Neuronal stem cell (in vitro differentiated cells): Measurements from ENCODE around the gene DNAJB13.

ENCODE experiments used
- DNase-seq: peaks from one replicate; pipeline ENCODE4 v3.0.0-alpha.2; 2013; ENCODE audit warnings: low spot score
- H2AFZ ChIP-seq: one replicate; pipeline ENCODE4 v1.6.1; 2013; ENCODE audit warnings: mild to moderate bottlenecking, low read length, inconsistent platforms
- H2AK5ac ChIP-seq: 2 replicates; pipeline ENCODE4 v1.6.1; 2013; ENCODE audit warnings: low read depth, mild to moderate bottlenecking, inconsistent platforms, low read length, moderate library complexity, mixed read lengths
- H2BK120ac ChIP-seq: 2 replicates; pipeline ENCODE4 v1.6.1; 2013; ENCODE audit warnings: low read depth, mild to moderate bottlenecking, inconsistent platforms, low read length, moderate library complexity, mixed read lengths
- H2BK12ac ChIP-seq: one replicate; pipeline ENCODE4 v1.6.1; 2013; ENCODE audit warnings: low read length, inconsistent platforms
- H2BK15ac ChIP-seq: 2 replicates; pipeline ENCODE4 v1.6.1; 2013; ENCODE audit warnings: mild to moderate bottlenecking, low read length, inconsistent platforms, mixed read lengths
- H2BK5ac ChIP-seq: one replicate; pipeline ENCODE4 v1.6.1; 2013; ENCODE audit warnings: inconsistent platforms, mild to moderate bottlenecking, low read length, moderate library complexity
- H3K14ac ChIP-seq: one replicate; pipeline ENCODE4 v1.6.1; 2013; ENCODE audit warnings: low read length, inconsistent platforms
- H3K18ac ChIP-seq: 2 replicates; pipeline ENCODE4 v1.6.1; 2013; ENCODE audit warnings: low read length, inconsistent platforms
- H3K23ac ChIP-seq: 2 replicates; pipeline ENCODE4 v1.6.1; 2013; ENCODE audit warnings: low read depth, mild to moderate bottlenecking, mixed read lengths, low read length, inconsistent platforms; ENCODE audit not compliant: poor library complexity
- H3K27ac ChIP-seq: replicated peaks from 3 replicates; pipeline ENCODE4 v1.5.1; 2013; ENCODE audit warnings: low read length, inconsistent platforms
- H3K27me3 ChIP-seq, 3 experiments: 2 replicates each; pipeline ENCODE4 v1.6.1; 2013; ENCODE audit warnings: low read length in 3 of 3, mild to moderate bottlenecking in 2 of 3, inconsistent platforms in 1 of 3, low read depth in 1 of 3, mixed read lengths in 1 of 3, moderate library complexity in 1 of 3; ENCODE audit not compliant: control insufficient read depth in 3 of 3, insufficient read depth in 3 of 3
- H3K36me3 ChIP-seq, 2 donors: replicated peaks in 1 of 2; 2 replicates each; pipeline ENCODE4 v1.6.1; 2013; ENCODE audit warnings: low read length in 2 of 2; ENCODE audit not compliant: control insufficient read depth in 2 of 2, insufficient read depth in 2 of 2
- H3K4ac ChIP-seq: 2 replicates; pipeline ENCODE4 v1.6.1; 2013; ENCODE audit warnings: inconsistent platforms, mild to moderate bottlenecking, low read length, moderate library complexity
- H3K4me1 ChIP-seq, 2 donors: 1 replicate in 1 of 2; 2 replicates in 1 of 2; pipeline ENCODE4 v1.6.1; 2013; ENCODE audit warnings: low read length in 2 of 2, low read depth in 1 of 2; ENCODE audit not compliant: control insufficient read depth in 2 of 2, insufficient read depth in 1 of 2
- H3K4me2 ChIP-seq: one replicate; pipeline ENCODE4 v1.6.1; 2013; ENCODE audit warnings: mild to moderate bottlenecking, low read length, inconsistent platforms; ENCODE audit not compliant: insufficient read depth, poor library complexity, severe bottlenecking
- H3K4me3 ChIP-seq, 2 donors: 2 replicates each; pipeline ENCODE4 v1.5.1; 2013; ENCODE audit warnings: low read length in 2 of 2, mild to moderate bottlenecking in 2 of 2, inconsistent platforms in 1 of 2, moderate library complexity in 1 of 2
- H3K79me1 ChIP-seq: one replicate; pipeline ENCODE4 v1.6.1; 2013; ENCODE audit warnings: low read depth, mild to moderate bottlenecking, inconsistent platforms, low read length, moderate library complexity
- H3K9ac ChIP-seq: one replicate; pipeline ENCODE4 v1.6.1; 2013; ENCODE audit warnings: mild to moderate bottlenecking, low read depth, low read length, inconsistent platforms; ENCODE audit not compliant: poor library complexity
- H3K9me3 ChIP-seq, 2 donors: replicated peaks in 1 of 2; 2 replicates each; pipeline versions ENCODE3 to v1.6.1; 2013; ENCODE audit warnings: low read length in 2 of 2, mild to moderate bottlenecking in 2 of 2, inconsistent platforms in 1 of 2, low read depth in 1 of 2, mixed read lengths in 1 of 2, moderate library complexity in 1 of 2; ENCODE audit not compliant: control insufficient read depth in 2 of 2, insufficient read depth in 1 of 2
- H4K8ac ChIP-seq: one replicate; pipeline ENCODE4 v1.6.1; 2013; ENCODE audit warnings: low read depth, mild to moderate bottlenecking, inconsistent platforms, low read length, moderate library complexity
- H4K91ac ChIP-seq: one replicate; pipeline ENCODE4 v1.6.1; 2013; ENCODE audit warnings: low read length, low read depth, mild to moderate bottlenecking, inconsistent platforms; ENCODE audit not compliant: poor library complexity
- WGBS, 2 donors: extraction: QIAGEN DNeasy Blood & Tissue Kit; methylation state at CpG; one replicate each; pipeline ENCODE4 v1.1.7; 2013; ENCODE audit warnings: missing lambda C conversion rate in 2 of 2, mixed read lengths in 1 of 2; ENCODE audit not compliant: insufficient read length in 2 of 2, insufficient replicate concordance in 1 of 2; ENCODE audit errors: extremely low coverage in 2 of 2; 5-methylcytosine and 5-hydroxymethylcytosine counted together

DNAJB13 gene

GRCh38 chr11:74007691-74008372, 57.0 kb downstream of the DNAJB13 start:
- no CpG with 5 or more reads among the region's 6 CpGs for WGBS, 2 donors
- no peaks in the 10 kb centered on the region for H3K27me3 ChIP-seq
- H4K8ac ChIP-seq = no peak overlapping the region
- no peak overlapping the region for H3K23ac ChIP-seq
- no peak overlapping the region for H2AFZ ChIP-seq
- no peaks in the 10 kb centered on the region for H3K9me3 ChIP-seq
- no peak overlapping the region for H2BK5ac ChIP-seq
- DNase-seq = no peak
- H3K18ac ChIP-seq = no peak overlapping the region
- no peak overlapping the region for H2BK120ac ChIP-seq
- no peak overlapping the region for H3K27ac ChIP-seq
- no peaks in the 10 kb centered on the region for H3K79me1 ChIP-seq
- no peak overlapping the region for H3K4me3 ChIP-seq
- no peak overlapping the region for H3K14ac ChIP-seq
- peaks cover 0 to 2% of the 10 kb centered on the region in 2 donors for H3K4me1 ChIP-seq
- no peak overlapping the region for H4K91ac ChIP-seq
- no peak overlapping the region for H2AK5ac ChIP-seq
- H3K4ac ChIP-seq = no peak overlapping the region
- H3K4me2 ChIP-seq = no peak overlapping the region
- H2BK12ac ChIP-seq = no peak overlapping the region
- no peak overlapping the region for H3K9ac ChIP-seq
- H3K36me3 ChIP-seq = peaks cover 5 to 45% of the 10 kb centered on the region in 2 donors
- H2BK15ac ChIP-seq = no peak overlapping the region

GRCh38 chr11:74008373-74009229, 57.8 kb downstream of the DNAJB13 start, which contains the start of gene UCP3:
Gene UCP3, minus strand, starts transcription at chr11:74009085. Its CDS starts 2,043 bp downstream, at chr11:74007042.
- Histone ChIP-seq H3K18ac (no peak within 1 kb of the TSS), H3K23ac (no peak within 1 kb of the TSS), H3K4me1 (peaks cover 0 to 2% of the 10 kb centered on the region in 2 donors), H3K27ac (no peak within 1 kb of the TSS), H3K27me3 (no peaks in the 10 kb centered on the region), H4K91ac (no peak within 1 kb of the TSS), H3K9me3 (no peaks in the 10 kb centered on the region), H3K36me3 (peaks cover 4 to 45% of the 10 kb centered on the region in 2 donors), H2AK5ac (no peak within 1 kb of the TSS), H3K79me1 (no peaks in the 10 kb centered on the region), H2AFZ (no peak within 1 kb of the TSS), H2BK5ac (no peak within 1 kb of the TSS), H3K4me3 (no peak within 1 kb of the TSS), H3K4me2 (no peak within 1 kb of the TSS), H2BK120ac (no peak within 1 kb of the TSS), H3K4ac (no peak within 1 kb of the TSS), H4K8ac (no peak within 1 kb of the TSS), H2BK12ac (no peak within 1 kb of the TSS), H3K9ac (no peak within 1 kb of the TSS), H2BK15ac (no peak within 1 kb of the TSS), H3K14ac (no peak within 1 kb of the TSS)
- no peak for DNase-seq
- no CpG with 5 or more reads among the region's 9 CpGs for WGBS, 2 donors

GRCh38 chr11:74009230-74009547, 58.4 kb downstream of the DNAJB13 start:
- H2BK5ac ChIP-seq = no peak overlapping the region
- H3K23ac ChIP-seq = no peak overlapping the region
- H3K79me1 ChIP-seq = no peaks in the 10 kb centered on the region
- no peak overlapping the region for H3K14ac ChIP-seq
- no peak overlapping the region for H3K4ac ChIP-seq
- H2BK15ac ChIP-seq = no peak overlapping the region
- no CpG with 5 or more reads among the region's 3 CpGs for WGBS, 2 donors
- no peak overlapping the region for H4K8ac ChIP-seq
- H3K9ac ChIP-seq = no peak overlapping the region
- no peaks in the 10 kb centered on the region for H3K27me3 ChIP-seq
- no peak overlapping the region for H3K18ac ChIP-seq
- H2BK120ac ChIP-seq = no peak overlapping the region
- no peak overlapping the region for H3K27ac ChIP-seq
- no peak overlapping the region for H3K4me3 ChIP-seq
- H3K4me2 ChIP-seq = no peak overlapping the region
- H3K4me1 ChIP-seq = peaks cover 0 to 2% of the 10 kb centered on the region in 2 donors
- no peak for DNase-seq
- no peak overlapping the region for H2AK5ac ChIP-seq
- no peak overlapping the region for H2AFZ ChIP-seq
- H3K9me3 ChIP-seq = no peaks in the 10 kb centered on the region
- H2BK12ac ChIP-seq = no peak overlapping the region
- H3K36me3 ChIP-seq = peaks cover 6 to 42% of the 10 kb centered on the region in 2 donors
- no peak overlapping the region for H4K91ac ChIP-seq

- Histone ChIP-seq H4K8ac (no peak overlapping the region), H2BK5ac (no peak overlapping the region), H3K9me3 (no peaks in the 10 kb centered on the region), H3K36me3 (peaks cover 6 to 38% of the 10 kb centered on the region in 2 donors), H2BK120ac (no peak overlapping the region), H2AFZ (no peak overlapping the region), H3K23ac (no peak overlapping the region), H3K27ac (no peak overlapping the region), H3K9ac (peak overlapping the region; percentile 24), H3K79me1 (no peaks in the 10 kb centered on the region), H2BK15ac (no peak overlapping the region), H3K18ac (no peak overlapping the region), H3K14ac (no peak overlapping the region), H3K4me1 (peaks cover 0 to 2% of the 10 kb centered on the region in 2 donors), H4K91ac (no peak overlapping the region), H3K4ac (no peak overlapping the region), H2AK5ac (no peak overlapping the region), H3K4me3 (no peak overlapping the region), H3K27me3 (no peaks in the 10 kb centered on the region), H3K4me2 (no peak overlapping the region), H2BK12ac (no peak overlapping the region)
- no peak for DNase-seq
- WGBS, 2 donors = no CpG with 5 or more reads among the region's 5 CpGs
Measured at GRCh38 chr11:74009675-74010305, 59.0 kb downstream of the DNAJB13 start.
